Activated CD4-positive, CD25-positive, alpha-beta regulatory T cell (primary cell): ENCODE results near the gene HSBP1L1.
A peak's percentile ranks its signal among the peaks of the same experiment; 100 is the strongest.
"Not testable (repeated sequence)": the region's sequence is repeated elsewhere in the genome, so short reads cannot be mapped to it uniquely, and the experiment has no call there.

Source experiments
- DNase-seq, 4 experiments: peaks; one replicate each; lab custom pipeline; 2025; lab: John Stamatoyannopoulos, UW

HSBP1L1 gene

DNA sequence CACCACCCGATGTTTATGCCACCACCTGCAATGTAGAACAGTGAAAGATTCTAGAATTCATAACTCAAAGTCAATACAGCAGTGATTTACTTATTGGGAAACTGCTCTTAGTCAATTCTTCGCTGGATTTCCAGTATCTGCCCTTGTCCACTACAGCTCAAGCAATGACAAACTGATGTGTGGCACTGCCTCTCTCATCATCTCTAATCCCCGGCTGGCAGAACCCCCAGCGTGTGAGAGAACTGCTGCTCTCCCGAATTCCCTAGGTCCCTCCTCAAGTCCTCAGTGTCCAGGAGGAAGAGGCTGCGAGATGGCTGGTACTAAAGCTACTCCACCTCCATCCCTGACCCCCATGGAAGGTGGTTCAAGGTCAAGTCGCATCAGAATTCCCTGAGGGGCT is 22.3 kb downstream of the HSBP1L1 start:
- DNase-seq, result no peak

- no peak for DNase-seq
Observed at GRCh38 chr18:79987566-79987965, 23.1 kb downstream of the HSBP1L1 start.

- peak in 2 of 4 experiments; percentile 39 to 47 for DNase-seq
Observed at GRCh38 chr18:79988071-79988450, 23.6 kb downstream of the HSBP1L1 start.

- peak; percentile 65 to 81 (median 72) for DNase-seq
Observed at GRCh38 chr18:79988451-79989194, 24.2 kb downstream of the HSBP1L1 start, which contains the start of gene TXNL4A. TSS of gene TXNL4A (minus strand) at chr18:79988563. CDS start at chr18:79988392, 171 bp downstream.

DNA sequence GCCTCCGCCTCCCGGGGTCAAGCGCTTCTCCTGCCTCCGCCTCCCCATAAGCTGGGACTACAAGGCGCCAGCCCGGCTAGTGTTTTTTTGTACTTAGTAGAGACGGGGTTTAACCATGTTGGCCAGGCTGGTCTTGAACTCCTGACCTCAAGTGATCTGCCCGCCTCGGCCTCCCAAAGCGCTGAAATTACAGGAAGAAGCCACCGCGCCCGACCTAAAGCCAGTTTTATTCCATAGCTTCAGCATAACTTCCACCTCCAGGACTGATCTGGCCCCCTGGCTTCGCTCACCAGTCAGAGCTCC is 24.7 kb downstream of the HSBP1L1 start:
- no peak for DNase-seq

- DNase-seq, result no peak
Observed at GRCh38 chr18:79991494-79991893, 27.1 kb downstream of the HSBP1L1 start.

- DNase-seq, result not testable (repeated sequence)
Observed at GRCh38 chr18:79999701-80000100, 35.3 kb downstream of the HSBP1L1 start.

- no peak for DNase-seq
Observed at GRCh38 chr18:80000877-80001276, 36.4 kb downstream of the HSBP1L1 start.

GRCh38 chr18:80002468-80002867 is 38.0 kb downstream of the HSBP1L1 start:
- DNase-seq, result no peak

DNA sequence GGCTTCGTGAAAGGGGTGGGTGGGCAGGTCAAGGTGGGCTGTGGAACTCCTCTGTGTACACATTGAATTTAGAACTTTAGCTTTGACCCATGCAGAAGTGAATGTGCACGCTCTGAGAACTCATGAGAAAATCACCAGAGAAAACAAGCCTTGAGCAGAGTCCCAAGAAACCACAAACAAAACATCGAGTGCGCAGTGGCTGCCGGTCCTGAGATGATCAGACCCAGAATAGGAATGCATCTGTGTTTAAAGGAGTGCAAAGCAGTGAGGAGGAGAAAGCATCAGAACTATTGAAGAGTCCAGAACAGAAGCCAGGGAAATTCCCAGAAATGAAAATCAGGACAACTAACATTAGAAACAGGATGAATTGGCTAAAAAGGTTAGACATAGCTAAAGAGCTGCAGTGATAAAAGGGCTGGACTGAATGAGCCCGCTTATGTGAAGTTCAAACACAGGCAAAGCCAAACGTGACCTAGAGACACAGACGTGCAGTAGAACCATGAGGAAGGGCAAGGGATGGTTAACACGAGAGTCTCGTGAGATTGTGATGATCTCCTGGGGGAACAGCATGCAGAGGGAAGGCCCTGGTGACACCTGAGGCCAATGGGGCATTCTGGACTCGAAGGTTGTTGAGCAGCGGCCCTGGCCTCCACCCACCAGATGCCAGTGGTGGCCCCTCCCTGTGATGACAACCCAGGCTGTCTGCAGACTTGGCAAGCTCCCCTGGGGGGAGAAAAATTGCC is 40.3 kb downstream of the HSBP1L1 start:
- no peak for DNase-seq

DNA sequence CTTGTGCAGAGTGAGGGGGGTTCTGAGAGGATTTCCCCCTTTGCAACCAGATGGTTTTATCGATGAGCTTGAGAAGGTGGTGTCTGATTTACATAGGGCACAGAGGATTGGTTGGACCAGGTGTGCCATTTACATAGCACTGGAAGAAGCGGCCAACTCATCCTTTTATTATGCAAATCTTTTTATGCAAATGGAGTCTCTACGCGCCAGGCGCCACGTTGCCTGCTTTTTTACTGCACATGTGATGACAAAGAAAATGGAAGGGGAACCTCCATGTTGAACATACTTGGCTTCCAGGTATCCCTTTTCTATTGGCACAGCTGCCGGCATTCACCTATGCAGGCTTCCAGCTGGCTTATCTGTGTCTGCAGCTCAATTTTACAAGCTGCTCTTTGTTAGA is 42.3 kb downstream of the HSBP1L1 start:
- DNase-seq, result no peak

DNA sequence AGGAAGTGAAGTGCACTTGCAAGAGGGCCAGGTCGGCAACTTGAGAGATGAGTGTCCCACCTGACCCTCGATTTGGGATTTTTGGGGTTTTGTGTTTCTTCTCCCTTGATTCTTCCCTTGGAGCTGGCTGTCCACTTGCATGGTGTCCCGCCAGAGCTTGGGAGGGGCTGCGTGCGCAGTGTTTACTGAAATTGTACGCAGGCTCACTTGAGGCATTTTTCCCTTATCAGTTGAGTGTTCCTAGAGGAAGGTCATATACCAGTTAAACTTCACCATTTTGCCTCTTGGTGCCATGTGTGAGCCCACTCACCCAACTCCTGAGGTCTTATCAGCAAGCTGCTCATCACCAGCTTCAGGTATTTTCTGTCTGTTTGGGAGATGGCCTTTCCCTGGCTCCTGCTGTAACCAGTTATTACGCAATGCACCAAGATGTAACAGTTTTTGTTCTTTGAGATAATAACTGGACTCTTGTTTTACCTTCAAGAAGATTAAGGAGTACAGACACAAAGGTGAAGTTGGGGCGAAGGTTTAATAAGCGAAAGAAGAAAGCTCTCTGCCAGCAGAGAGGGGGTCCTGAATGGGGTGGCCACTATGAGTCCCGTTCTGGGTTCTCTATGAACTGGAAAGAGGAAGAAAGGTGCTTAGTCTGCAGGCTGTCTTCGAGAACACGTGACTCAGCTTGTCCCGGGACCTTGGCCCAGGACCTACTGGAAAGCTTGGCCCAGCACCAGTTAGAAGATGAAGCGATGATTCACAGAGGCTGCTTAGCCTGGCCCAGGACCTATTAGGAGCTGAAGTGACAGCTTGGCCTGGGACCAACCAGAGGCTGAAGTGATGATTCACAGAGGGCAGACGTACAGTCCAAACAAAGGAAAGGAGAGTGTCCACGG is 45.5 kb downstream of the HSBP1L1 start:
- DNase-seq, result no peak

DNA sequence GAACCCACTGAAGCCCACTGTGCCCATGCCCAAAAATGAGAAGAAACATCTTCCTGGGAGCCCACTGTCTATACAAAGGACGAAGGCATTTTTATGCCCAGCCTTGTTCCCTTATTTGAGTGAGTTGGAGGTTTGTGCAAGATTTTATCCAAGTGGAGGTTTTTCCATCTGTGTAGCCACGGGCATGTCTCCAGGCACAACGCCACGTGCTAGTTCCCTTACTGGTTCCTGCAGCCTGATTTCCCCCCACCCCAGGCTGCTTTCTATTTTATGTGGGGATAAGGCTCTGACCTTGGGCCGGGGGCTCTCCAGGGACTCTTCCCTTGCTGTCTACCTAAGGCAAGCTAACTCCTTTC is 46.1 kb downstream of the HSBP1L1 start:
- DNase-seq, result no peak

DNA sequence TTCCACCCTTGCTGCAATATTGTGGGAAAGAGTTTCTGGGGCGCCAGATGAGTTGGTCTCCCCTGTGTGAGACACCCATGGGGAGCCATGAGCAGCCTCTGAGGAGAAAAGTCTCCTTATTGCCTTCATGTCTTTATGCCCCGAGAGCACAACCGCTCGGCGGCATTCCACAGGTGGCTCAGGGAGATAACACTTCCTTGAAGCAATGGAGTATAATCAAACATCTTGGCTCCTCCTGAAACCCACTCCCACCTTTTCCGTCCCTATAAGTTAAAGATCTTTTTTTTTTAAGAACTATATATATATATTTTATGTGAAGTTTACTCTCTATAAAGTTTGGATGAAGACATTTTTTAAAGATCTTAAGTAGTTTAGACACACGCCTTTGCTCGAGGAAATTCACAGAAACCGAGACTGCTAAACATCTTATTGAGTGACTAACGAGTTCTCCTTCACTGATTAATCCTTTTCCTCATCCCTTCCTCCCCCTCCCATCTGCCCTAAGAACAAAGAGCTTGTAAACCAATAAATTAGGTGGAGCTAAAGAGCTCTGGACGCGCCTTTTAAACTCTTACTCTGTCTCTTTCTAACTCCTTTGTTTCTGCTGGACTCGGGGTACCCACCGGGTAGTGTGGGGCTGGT is 47.2 kb downstream of the HSBP1L1 start:
- DNase-seq, result not testable (repeated sequence)

GRCh38 chr18:80012714-80013113 is 48.3 kb downstream of the HSBP1L1 start:
- no peak for DNase-seq
